Upper lobe of left lung (tissue), 6 donors: ENCODE measurements around the gene SLC24A1. TPM values are rescaled to one million over a fixed set of nuclear protein-coding genes. Genes with fewer than 3 reads are reported as not detected.

Experiments
- ATAC-seq, 2 donors: fragments of 200-7000 bp; cut with Tn5 transposase; one replicate each; pipeline ENCODE4 v1.9.1; 2022; ENCODE audit warnings: mild to moderate bottlenecking in 2 of 2, moderate library complexity in 2 of 2; ENCODE audit not compliant: low FRiP score in 2 of 2
- DNase-seq, 2 donors: peaks; one replicate each; pipeline ENCODE4 v3.0.0-alpha.2; 2019 to 2020
- H3K27ac ChIP-seq, 4 donors: fragments of 200-600 bp; sonication (generic); one replicate each; pipeline ENCODE4 v1.5.1; 2016 to 2019
- H3K27me3 ChIP-seq, 4 donors: fragments of 200-600 bp; sonication (generic); one replicate each; pipeline ENCODE4 v1.5.1; 2017 to 2019
- H3K36me3 ChIP-seq, 4 donors: fragments of 200-600 bp; sonication (generic); one replicate each; pipeline ENCODE4 v1.5.1; 2016 to 2019
- H3K4me1 ChIP-seq, 4 donors: fragments of 200-600 bp; sonication (generic); one replicate each; pipeline ENCODE4 v1.5.1; 2018 to 2019
- H3K4me3 ChIP-seq, 4 donors: fragments of 200-600 bp; sonication (generic); one replicate each; pipeline ENCODE4 v1.5.1; 2017 to 2019; ENCODE audit warnings: mild to moderate bottlenecking in 2 of 4, moderate library complexity in 1 of 4
- H3K9me3 ChIP-seq, 4 donors: fragments of 200-600 bp; sonication (generic); one replicate each; pipeline ENCODE4 v1.5.1; 2018 to 2019
- CTCF ChIP-seq, 6 experiments: fragments of 450-650 bp in 4 of 6; fragments of 200-600 bp in 2 of 6; sonication (generic) in 2 of 6; IDR thresholded peaks; one replicate each; pipeline ENCODE4 v1.5.1; 2016 to 2019; ENCODE audit warnings: antibody characterized with exemption in 6 of 6
- EP300 ChIP-seq, 4 donors: sonication (generic); formaldehyde crosslinking; IDR thresholded peaks; one replicate each; pipeline ENCODE4 v1.5.1; 2017; ENCODE audit warnings: antibody characterized with exemption in 4 of 4, control low read depth in 2 of 4
- POLR2A ChIP-seq, 4 donors: fragments of 450-650 bp; IDR thresholded peaks; one replicate each; pipeline ENCODE4 v1.5.1; 2016 to 2017; ENCODE audit warnings: antibody characterized with exemption in 4 of 4, mild to moderate bottlenecking in 2 of 4
- POLR2AphosphoS5 ChIP-seq, 2 donors: sonication (generic); formaldehyde crosslinking; IDR thresholded peaks; one replicate each; pipeline ENCODE4 v1.5.1; 2017; ENCODE audit warnings: antibody characterized with exemption in 2 of 2
- WGBS, 2 donors: methylation state at CpG; one replicate each; pipeline ENCODE4 v1.1.5; 2017 to 2018; 5-methylcytosine and 5-hydroxymethylcytosine counted together
- total RNA-seq, 6 donors: library from RNA; depleted of rRNA in 4 of 6; stranded (reverse); fragments of >200 nt in 4 of 6; gene quantifications; one replicate each; pipeline versions ENCODE4 v1.1.0 to v1.2.1, GENCODE V29; 2016 to 2021
- donor health status: DM: no; HTN: no; CAD: no; lungs with moderate emphysema.
- donor health status: DM: no; HTN: yes; CAD: no; lungs with severe emphysema.

SLC24A1 gene
- total RNA-seq, 6 donors from 2014 or later, result 7.1 to 17.8 (median 10.9) TPM

- 93 to 96% methylated on average over 4 of the region's 4 CpGs for WGBS, 2 donors
- ATAC-seq, result no peak
- no peaks in the 10 kb centered on the region for H3K9me3 ChIP-seq
These were observed 24.7 kb downstream of the SLC24A1 start for GRCh38 chr15:65646486-65646885.

DNA sequence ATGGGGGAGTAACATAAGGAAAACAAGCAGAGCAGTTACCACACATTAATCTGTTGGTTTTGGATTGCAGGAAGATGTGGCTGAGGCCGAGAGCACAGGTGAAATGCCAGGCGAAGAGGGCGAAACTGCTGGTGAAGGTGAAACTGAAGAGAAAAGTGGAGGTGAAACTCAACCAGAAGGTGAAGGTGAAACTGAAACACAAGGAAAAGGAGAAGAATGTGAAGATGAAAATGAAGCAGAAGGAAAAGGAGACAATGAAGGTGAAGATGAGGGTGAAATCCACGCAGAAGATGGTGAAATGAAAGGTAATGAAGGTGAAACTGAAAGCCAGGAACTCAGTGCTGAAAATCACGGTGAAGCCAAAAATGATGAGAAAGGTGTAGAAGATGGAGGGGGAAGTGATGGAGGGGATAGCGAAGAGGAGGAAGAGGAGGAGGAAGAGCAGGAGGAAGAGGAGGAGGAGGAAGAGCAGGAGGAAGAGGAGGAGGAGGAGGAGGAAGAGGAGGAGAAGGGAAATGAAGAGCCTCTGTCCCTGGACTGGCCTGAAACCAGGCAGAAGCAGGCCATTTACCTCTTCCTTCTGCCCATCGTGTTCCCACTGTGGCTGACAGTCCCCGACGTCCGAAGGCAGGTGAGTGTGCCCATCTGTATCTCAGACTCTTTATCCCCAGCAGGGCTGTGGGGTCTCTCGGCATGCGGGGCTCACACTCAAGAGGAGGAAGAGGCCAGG, 28.7 kb downstream of the SLC24A1 start:
- Histone ChIP-seq H3K4me1 (peaks cover 0 to 3% (median 0%) of the 10 kb centered on the region in 4 donors), H3K4me3 (no peak overlapping the region), H3K27ac (no peak overlapping the region), H3K9me3 (no peaks in the 10 kb centered on the region), H3K36me3 (peaks cover 0 to 18% (median 4%) of the 10 kb centered on the region in 4 donors), H3K27me3 (no peaks in the 10 kb centered on the region)
- TF ChIP-seq CTCF (IDR thresholded peaks at IDR 0.05) (no peak), POLR2A (IDR thresholded peaks at IDR 0.05) (no peak), EP300 (IDR thresholded peaks at IDR 0.05) (no peak)
- 91 to 92% methylated on average over 12 of the region's 12 CpGs for WGBS, 2 donors
- DNase-seq (no peak), ATAC-seq (no peak)

More at GRCh38 chr15:65646486-65646885, 24.7 kb downstream of the SLC24A1 start:
- H3K27me3 ChIP-seq, result no peaks in the 10 kb centered on the region
- H3K27ac ChIP-seq, result no peak overlapping the region
- TF ChIP-seq EP300 (IDR thresholded peaks at IDR 0.05) (no peak), POLR2A (IDR thresholded peaks at IDR 0.05) (no peak), POLR2AphosphoS5 (IDR thresholded peaks at IDR 0.05) (no peak), CTCF (IDR thresholded peaks at IDR 0.05) (no peak)
- H3K36me3 ChIP-seq, result peaks cover 0 to 4% (median 0%) of the 10 kb centered on the region in 4 donors
- H3K4me3 ChIP-seq, result no peak overlapping the region
- DNase-seq, result no peak
- peaks cover 0 to 10% (median 5%) of the 10 kb centered on the region in 4 donors for H3K4me1 ChIP-seq

- 89 to 100% methylated on average over 1 of the region's 1 CpG for WGBS, 2 donors
- no peak for DNase-seq
- ATAC-seq, result no peak
- Histone ChIP-seq H3K36me3 (peaks cover 0 to 23% (median 6%) of the 10 kb centered on the region in 4 donors), H3K27me3 (no peaks in the 10 kb centered on the region), H3K27ac (no peak overlapping the region), H3K4me3 (no peak overlapping the region), H3K9me3 (no peaks in the 10 kb centered on the region), H3K4me1 (peaks cover 0 to 3% (median 0%) of the 10 kb centered on the region in 4 donors)
- no peak for TF ChIP-seq CTCF (IDR thresholded peaks at IDR 0.05)
- TF ChIP-seq POLR2A (IDR thresholded peaks at IDR 0.05), result no peak
- no peak for TF ChIP-seq POLR2AphosphoS5 (IDR thresholded peaks at IDR 0.05)
- no peak for TF ChIP-seq EP300 (IDR thresholded peaks at IDR 0.05)
These were observed 29.2 kb downstream of the SLC24A1 start for GRCh38 chr15:65651042-65651322.

DNA sequence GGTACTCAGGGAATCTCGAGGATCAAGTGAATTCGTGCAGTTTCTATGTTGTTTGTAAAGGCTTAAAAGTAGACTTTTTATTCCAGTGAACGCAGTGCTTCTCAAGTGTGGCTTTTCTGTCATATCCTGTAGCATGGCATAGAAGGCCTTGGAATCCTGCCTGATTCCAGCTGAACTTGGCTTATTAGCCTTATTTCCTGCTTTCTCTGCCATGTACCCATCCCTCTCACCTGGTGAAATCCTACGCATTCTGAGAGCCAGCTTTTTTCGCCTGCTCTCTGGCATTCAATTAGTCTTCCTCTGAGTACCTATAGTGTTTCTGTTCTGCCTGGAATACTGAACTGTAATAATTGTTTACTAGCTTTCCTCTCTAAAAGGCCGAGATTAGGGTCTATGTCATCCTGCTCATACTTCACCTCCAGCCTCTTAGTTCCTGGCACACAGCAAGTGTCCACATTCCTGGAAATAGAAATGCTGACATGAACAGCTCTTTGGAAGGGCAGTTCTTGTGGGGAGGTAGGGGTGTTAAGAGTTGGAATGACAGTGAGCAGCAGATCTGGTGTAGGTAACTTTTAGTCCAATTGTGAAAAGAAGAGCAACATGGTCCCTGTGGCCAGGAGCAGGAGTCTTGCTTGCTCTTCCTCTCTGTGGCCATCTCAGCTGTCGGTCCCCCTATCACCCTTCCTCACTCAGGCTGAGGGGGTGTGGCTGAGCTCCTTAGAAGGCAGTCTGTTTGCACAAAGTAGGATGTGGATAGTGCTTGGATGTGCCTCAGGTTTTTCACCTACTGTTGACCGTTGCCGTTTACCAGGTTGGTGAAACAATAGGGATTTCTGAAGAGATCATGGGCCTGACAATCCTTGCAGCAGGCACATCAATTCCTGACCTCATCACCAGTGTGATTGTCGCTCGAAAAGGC, 30.4 kb downstream of the SLC24A1 start:
- no peak overlapping the region for H3K27ac ChIP-seq
- no peak for DNase-seq

More for the DNA sequence above, 30.4 kb downstream of the SLC24A1 start:
- H3K4me1 ChIP-seq, result peaks cover 0 to 3% (median 0%) of the 10 kb centered on the region in 4 donors
- ATAC-seq, result no peak
- H3K27me3 ChIP-seq, result no peaks in the 10 kb centered on the region
- 76 to 78% methylated on average over 9 to 11 of the region's 11 CpGs for WGBS, 2 donors
- H3K9me3 ChIP-seq, result no peaks in the 10 kb centered on the region
- H3K4me3 ChIP-seq, result no peak overlapping the region
- H3K36me3 ChIP-seq, result peaks cover 0 to 34% (median 7%) of the 10 kb centered on the region in 4 donors
- TF ChIP-seq CTCF (IDR thresholded peaks at IDR 0.05) (no peak), POLR2AphosphoS5 (IDR thresholded peaks at IDR 0.05) (no peak), EP300 (IDR thresholded peaks at IDR 0.05) (no peak), POLR2A (IDR thresholded peaks at IDR 0.05) (no peak)
